Gastrocnemius medialis (tissue), 4 donors: ENCODE results near the gene SCIN. TPM values are rescaled to one million over a fixed set of nuclear protein-coding genes. Genes with fewer than 3 reads are reported as not detected.
"Not testable (repeated sequence)": the region's sequence is repeated elsewhere in the genome, so short reads cannot be mapped to it uniquely, and the experiment has no call there.

ENCODE experiments used
- ATAC-seq, 2 donors: fragments of 150-250 bp; one replicate each; pipeline ENCODE4 v1.9.1; 2016
- DNase-seq, 2 donors: peaks; one replicate each; pipeline ENCODE4 v3.0.0-alpha.2; 2019
- H3K27ac ChIP-seq, 4 donors: fragments of 200-600 bp; sonication (generic); 1 replicate in 1 of 4; 2 replicates in 3 of 4; pipeline ENCODE4 v1.5.1; 2016 to 2018; ENCODE audit warnings: mild to moderate bottlenecking in 2 of 4, moderate library complexity in 1 of 4
- H3K27me3 ChIP-seq, 3 donors: fragments of 200-600 bp; sonication (generic) in 2 of 3; 1 replicate in 1 of 3; 2 replicates in 2 of 3; pipeline versions ENCODE4 v1.5.1 to v1.6.0; 2016 to 2019; ENCODE audit warnings: mild to moderate bottlenecking in 1 of 3, moderate library complexity in 1 of 3
- H3K36me3 ChIP-seq, 2 donors: fragments of 200-600 bp; sonication (generic) in 1 of 2; one replicate each; pipeline ENCODE4 v1.5.1; 2017 to 2018
- H3K4me1 ChIP-seq, 2 donors: fragments of 200-600 bp; sonication (generic) in 1 of 2; one replicate each; pipeline ENCODE4 v1.5.1; 2016 to 2017; ENCODE audit warnings: mild to moderate bottlenecking in 2 of 2
- H3K4me3 ChIP-seq, 4 donors: fragments of 200-600 bp; sonication (generic) in 3 of 4; 1 replicate in 1 of 4; 2 replicates in 3 of 4; pipeline ENCODE4 v1.5.1; 2016 to 2019; ENCODE audit warnings: mild to moderate bottlenecking in 2 of 4
- H3K9me3 ChIP-seq, 3 donors: fragments of 200-600 bp; sonication (generic) in 2 of 3; 1 replicate in 1 of 3; 2 replicates in 2 of 3; pipeline ENCODE4 v1.5.1; 2016 to 2019
- POLR2A ChIP-seq, 2 donors: fragments of 450-650 bp; IDR thresholded peaks; one replicate each; pipeline ENCODE4 v1.6.1; 2017; ENCODE audit warnings: antibody characterized with exemption in 2 of 2, mild to moderate bottlenecking in 2 of 2, moderate library complexity in 2 of 2
- in situ Hi-C, 4 donors: fragments of 200-750 bp; cut with MboI; loops; one replicate each; pipeline versions ENCODE4 v1.15.0 to v1.8.0; 2017; ENCODE audit warnings: low sequenced_read_pairs in 4 of 4
- intact Hi-C: fragments of 100-400 bp; cut with DNase I; formaldehyde crosslinking; loops from one replicate; pipeline ENCODE4 v1.15.1; 2023; ENCODE audit warnings: low total_unique reads
- total RNA-seq, 4 donors: library from RNA; depleted of rRNA; stranded (reverse); fragments of >200 nt; gene quantifications; one replicate each; pipeline versions ENCODE4 v1.1.0 to v1.2.3, GENCODE V29; 2016
- TF ChIP-seq, protein P1 (sequence below), 5 experiments: fragments of 450-650 bp in 3 of 5; fragments of 200-600 bp in 2 of 5; sonication (generic) in 2 of 5; IDR thresholded peaks in 4 of 5; conservative IDR thresholded peaks in 1 of 5; 1 replicate in 4 of 5; 2 replicates in 1 of 5; pipeline ENCODE4 v1.5.1; 2016 to 2019; ENCODE audit warnings: antibody characterized with exemption in 5 of 5, mild to moderate bottlenecking in 3 of 5, moderate library complexity in 3 of 5

Gene SCIN
- total RNA-seq, 4 donors from 2014 or later: 0.09 to 2.4 (median 1.4) TPM; not detected in 1

DNA sequence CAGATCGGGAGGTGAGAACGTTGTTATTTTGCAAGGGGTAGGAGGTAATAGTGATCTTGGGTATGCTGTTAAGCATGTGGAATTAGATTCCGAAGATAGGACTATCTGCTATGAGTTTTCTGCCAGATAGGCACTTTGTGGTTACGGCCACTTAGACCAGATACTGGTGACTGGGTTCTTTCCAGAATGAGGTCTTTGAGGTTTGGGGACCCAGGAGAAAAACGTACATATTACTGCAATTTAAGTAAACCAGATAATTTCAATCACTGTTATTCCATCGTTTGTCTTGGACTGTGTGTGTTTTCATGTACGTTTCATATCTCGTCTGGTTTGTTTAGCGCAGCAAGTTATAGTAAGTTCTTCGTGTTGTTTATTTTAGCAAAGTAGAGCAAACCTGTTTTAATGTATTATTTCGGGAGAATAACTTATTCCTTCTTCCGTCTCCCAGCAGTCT is 117.2 kb downstream of the SCIN start:
- Histone ChIP-seq H3K27me3 (no peaks in the 10 kb centered on the region), H3K4me1 (peaks cover 0 to 15% of the 10 kb centered on the region in 2 donors), H3K4me3 (peak overlapping the region; percentile 87 to 96 (median 91)), H3K36me3 (no peaks in the 10 kb centered on the region), H3K27ac (peak overlapping the region; percentile 58 to 87 (median 83)), H3K9me3 (no peaks in the 10 kb centered on the region)
- DNase-seq (no peak), ATAC-seq (peak; percentile 16 to 33)
- in situ Hi-C loops: no loop called here
- intact Hi-C loops: loop anchor here (2.0 to 5.0 kb wide), 5 partner anchors 27 to 490 kb away; partner anchors contain the start of gene TMEM106B
- TF ChIP-seq, protein P1, sequence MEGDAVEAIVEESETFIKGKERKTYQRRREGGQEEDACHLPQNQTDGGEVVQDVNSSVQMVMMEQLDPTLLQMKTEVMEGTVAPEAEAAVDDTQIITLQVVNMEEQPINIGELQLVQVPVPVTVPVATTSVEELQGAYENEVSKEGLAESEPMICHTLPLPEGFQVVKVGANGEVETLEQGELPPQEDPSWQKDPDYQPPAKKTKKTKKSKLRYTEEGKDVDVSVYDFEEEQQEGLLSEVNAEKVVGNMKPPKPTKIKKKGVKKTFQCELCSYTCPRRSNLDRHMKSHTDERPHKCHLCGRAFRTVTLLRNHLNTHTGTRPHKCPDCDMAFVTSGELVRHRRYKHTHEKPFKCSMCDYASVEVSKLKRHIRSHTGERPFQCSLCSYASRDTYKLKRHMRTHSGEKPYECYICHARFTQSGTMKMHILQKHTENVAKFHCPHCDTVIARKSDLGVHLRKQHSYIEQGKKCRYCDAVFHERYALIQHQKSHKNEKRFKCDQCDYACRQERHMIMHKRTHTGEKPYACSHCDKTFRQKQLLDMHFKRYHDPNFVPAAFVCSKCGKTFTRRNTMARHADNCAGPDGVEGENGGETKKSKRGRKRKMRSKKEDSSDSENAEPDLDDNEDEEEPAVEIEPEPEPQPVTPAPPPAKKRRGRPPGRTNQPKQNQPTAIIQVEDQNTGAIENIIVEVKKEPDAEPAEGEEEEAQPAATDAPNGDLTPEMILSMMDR (IDR thresholded peaks at IDR 0.05 in 4 of 5, conservative IDR thresholded peaks at IDR 0.05 in 1 of 5): no peak
- no peak for TF ChIP-seq POLR2A (IDR thresholded peaks at IDR 0.05)

DNA sequence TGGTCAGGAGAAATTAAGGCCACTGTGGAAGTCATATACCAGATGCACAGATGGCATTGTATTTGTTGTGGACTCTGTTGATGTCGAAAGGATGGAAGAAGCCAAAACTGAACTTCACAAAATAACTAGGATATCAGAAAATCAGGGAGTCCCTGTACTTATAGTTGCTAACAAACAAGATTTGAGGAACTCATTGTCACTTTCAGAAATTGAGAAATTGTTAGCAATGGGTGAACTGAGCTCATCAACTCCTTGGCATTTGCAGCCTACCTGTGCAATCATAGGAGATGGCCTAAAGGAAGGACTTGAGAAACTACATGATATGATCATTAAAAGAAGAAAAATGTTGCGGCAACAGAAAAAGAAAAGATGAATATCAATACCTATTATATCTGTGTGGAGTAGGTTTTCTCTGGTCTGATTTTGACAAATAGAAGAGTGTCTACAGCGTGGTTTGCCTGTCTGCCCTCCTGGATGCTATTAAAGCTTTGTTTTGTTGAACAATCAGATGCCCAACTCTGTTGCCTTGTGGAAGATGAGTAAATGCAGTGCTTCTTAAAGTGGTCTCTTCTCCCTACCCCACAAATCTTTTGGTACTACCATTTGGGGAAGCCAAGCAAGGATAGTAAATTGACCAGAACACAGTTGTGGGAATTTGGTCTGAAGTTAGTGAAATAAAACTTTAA is 118.1 kb downstream of the SCIN start:
- intact Hi-C loops: loop anchor here (5.0 kb wide), 3 partner anchors 84 to 489 kb away; partner anchors contain the start of gene TMEM106B
- peaks cover 0 to 15% of the 10 kb centered on the region in 2 donors for H3K4me1 ChIP-seq
- H3K27ac ChIP-seq, DNase-seq, ATAC-seq, H3K27me3 ChIP-seq, H3K9me3 ChIP-seq, H3K36me3 ChIP-seq, in situ Hi-C loops: not testable (repeated sequence)
- peak overlapping the region; percentile 87 to 96 (median 91) for H3K4me3 ChIP-seq

DNA sequence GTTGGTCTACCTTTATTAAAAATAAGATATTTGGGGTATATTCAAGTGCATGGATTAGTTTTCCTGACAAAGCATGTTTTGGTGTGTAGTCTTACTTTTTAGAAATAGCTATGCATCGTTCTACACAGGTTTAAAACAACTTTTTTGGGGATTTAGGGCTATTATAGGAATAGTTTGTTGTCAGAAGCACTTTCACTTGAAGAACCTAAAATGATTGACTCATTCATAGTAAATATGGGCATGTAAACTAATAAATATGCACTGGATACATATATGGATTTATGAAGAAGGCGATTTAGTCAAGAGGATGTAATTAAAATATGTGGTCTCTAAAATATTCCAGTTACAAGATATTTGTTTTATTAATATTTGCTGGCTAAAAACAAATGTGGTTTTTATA is 118.9 kb downstream of the SCIN start:
- H3K27ac ChIP-seq: no peak overlapping the region
- H3K4me3 ChIP-seq: peak overlapping the region; percentile 16 to 87 (median 40)
- H3K4me1 ChIP-seq: peaks cover 0 to 15% of the 10 kb centered on the region in 2 donors
- intact Hi-C loops (loop anchor here (5.0 kb wide), 3 partner anchors 83 to 488 kb away; partner anchors contain the start of gene TMEM106B), in situ Hi-C loops (no loop called here)
- H3K27me3 ChIP-seq: no peaks in the 10 kb centered on the region
- H3K9me3 ChIP-seq: no peaks in the 10 kb centered on the region
- DNase-seq (no peak), ATAC-seq (no peak)
- TF ChIP-seq, protein P1 (IDR thresholded peaks at IDR 0.05 in 4 of 5, conservative IDR thresholded peaks at IDR 0.05 in 1 of 5): no peak
- TF ChIP-seq POLR2A (IDR thresholded peaks at IDR 0.05): no peak
- no peaks in the 10 kb centered on the region for H3K36me3 ChIP-seq

DNA sequence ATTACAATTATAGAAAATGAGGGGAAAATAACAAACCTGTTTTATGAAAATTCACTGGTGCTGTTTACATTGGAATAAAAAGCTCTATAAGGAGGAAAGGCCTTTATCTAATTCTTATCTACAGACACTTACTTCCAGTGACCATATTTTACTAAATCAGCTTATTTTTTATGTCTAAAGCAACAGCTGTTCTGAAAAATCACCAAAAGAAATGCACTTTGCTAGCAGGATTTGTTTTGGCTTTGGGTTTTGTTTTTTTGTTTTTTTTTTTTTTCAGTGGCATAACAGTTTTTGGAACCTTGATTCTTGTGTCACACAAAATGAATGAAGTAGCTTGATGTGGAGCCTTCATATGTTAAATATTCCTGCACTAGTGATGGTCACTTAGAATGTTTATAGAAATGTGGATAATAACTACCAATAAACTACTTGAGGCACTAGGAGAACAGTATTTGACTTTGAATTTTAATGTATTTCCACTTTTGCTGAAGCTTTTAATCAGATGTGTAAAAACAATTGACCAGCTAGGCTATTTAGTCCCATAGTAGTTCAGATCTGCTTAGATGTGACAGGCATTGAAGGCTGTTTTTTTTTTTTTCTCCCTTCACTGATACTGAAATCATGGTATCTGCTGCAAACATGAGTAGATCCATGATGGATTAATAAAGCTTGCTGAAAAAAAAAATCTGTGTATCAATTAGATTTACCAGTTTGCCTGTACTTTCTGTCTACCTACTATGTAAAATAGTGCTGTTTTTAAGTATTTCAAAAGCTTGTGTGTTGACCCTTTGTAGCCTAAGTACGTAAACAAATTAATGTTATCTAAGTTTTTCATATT is 119.7 kb downstream of the SCIN start:
- H3K27ac ChIP-seq: no peak overlapping the region
- H3K9me3 ChIP-seq: no peaks in the 10 kb centered on the region
- H3K4me3 ChIP-seq: peak overlapping the region in 3 of 4 donors; percentile 38 to 87 (median 41)
- no peaks in the 10 kb centered on the region for H3K27me3 ChIP-seq
- DNase-seq (no peak), ATAC-seq (no peak)
- TF ChIP-seq, protein P1 (IDR thresholded peaks at IDR 0.05 in 4 of 5, conservative IDR thresholded peaks at IDR 0.05 in 1 of 5): no peak
- no peak for TF ChIP-seq POLR2A (IDR thresholded peaks at IDR 0.05)
- H3K36me3 ChIP-seq: no peaks in the 10 kb centered on the region
- H3K4me1 ChIP-seq: peaks cover 0 to 15% of the 10 kb centered on the region in 2 donors
- intact Hi-C loops: no loop called here
- in situ Hi-C loops: no loop called here

DNA sequence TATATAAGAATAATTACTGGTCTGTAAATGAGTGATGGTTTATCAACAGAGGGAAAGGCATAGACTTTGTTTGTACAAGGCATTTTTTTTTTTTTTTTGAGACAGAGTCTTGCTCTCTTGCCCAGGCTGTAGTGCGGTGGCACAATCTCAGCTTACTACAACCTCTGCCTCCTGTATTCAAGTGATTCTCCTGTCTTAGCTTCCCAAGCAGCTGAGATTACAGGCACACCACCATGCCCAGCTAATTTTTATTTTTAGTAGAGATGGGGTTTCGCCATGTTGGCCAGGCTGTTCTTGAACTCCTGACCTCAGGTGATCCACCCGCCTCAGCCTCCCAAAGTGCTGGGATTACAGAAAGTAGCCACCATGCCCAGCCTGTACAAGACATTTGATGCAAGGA is 120.9 kb downstream of the SCIN start:
- H3K27ac ChIP-seq, H3K36me3 ChIP-seq, H3K9me3 ChIP-seq, ATAC-seq, H3K4me3 ChIP-seq, H3K27me3 ChIP-seq, intact Hi-C loops, in situ Hi-C loops, DNase-seq: not testable (repeated sequence)
- peaks cover 0 to 15% of the 10 kb centered on the region in 2 donors for H3K4me1 ChIP-seq
